Measurements from ENCODE around the gene ANTXR2.

DNA sequence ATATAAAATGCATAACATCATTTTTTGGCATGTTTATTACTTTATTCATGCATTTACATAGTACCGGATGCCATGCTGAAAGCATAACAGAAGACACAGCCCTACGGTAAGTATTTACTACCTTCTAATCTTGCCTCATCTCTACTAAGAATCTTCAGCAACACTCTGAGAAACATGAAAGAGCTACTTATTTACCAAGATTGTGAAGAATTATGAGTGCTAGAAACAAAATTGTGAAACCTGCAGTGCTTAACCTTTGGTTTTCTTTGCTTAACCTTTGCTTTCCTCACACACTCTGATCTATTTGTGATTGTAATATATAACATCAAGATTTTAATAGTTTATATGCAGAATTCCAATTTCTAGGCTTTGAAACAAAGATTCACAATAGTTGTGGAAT lies 7.4 kb downstream of the ANTXR2 start:
- TF ChIP-seq CTCF (IDR thresholded peaks at IDR 0.05) (no peak), POLR2A (IDR thresholded peaks at IDR 0.05) (no peak)

All from Peyer's patch (tissue), 4 donors.